Thymus (tissue), 11 donors: ENCODE data around the gene ATP13A2. TPM values are rescaled to one million over a fixed set of nuclear protein-coding genes. Genes with fewer than 3 reads are reported as not detected.
"Not testable (repeated sequence)": the region's sequence is repeated elsewhere in the genome, so short reads cannot be mapped to it uniquely, and the experiment has no call there.

ENCODE experiments used
- DNase-seq, 9 donors: peaks; one replicate each; pipeline ENCODE4 v3.0.0-alpha.2; 2013; ENCODE audit warnings: low spot score in 9 of 9, low read depth in 6 of 9, missing footprints in 1 of 9
- H3K27ac ChIP-seq, 2 donors: one replicate each; pipeline ENCODE4 v1.5.1; 2013; ENCODE audit warnings: control low read depth in 1 of 2, low read depth in 1 of 2, low read length in 1 of 2, mild to moderate bottlenecking in 1 of 2, moderate library complexity in 1 of 2
- H3K27me3 ChIP-seq, 2 donors: one replicate each; pipeline ENCODE4 v1.5.1; 2013; ENCODE audit warnings: low read length in 1 of 2; ENCODE audit not compliant: control insufficient read depth in 2 of 2, insufficient read depth in 1 of 2
- H3K36me3 ChIP-seq, 2 donors: one replicate each; pipeline ENCODE4 v1.5.1; 2013; ENCODE audit warnings: low read length in 1 of 2, mild to moderate bottlenecking in 1 of 2, moderate library complexity in 1 of 2; ENCODE audit not compliant: control insufficient read depth in 2 of 2, insufficient read depth in 2 of 2
- H3K4me1 ChIP-seq, 2 donors: one replicate each; pipeline ENCODE4 v1.5.1; 2013; ENCODE audit warnings: low read length in 2 of 2; ENCODE audit not compliant: control insufficient read depth in 2 of 2, insufficient read depth in 2 of 2
- H3K4me3 ChIP-seq, 2 donors: one replicate each; pipeline ENCODE4 v1.5.1; 2013; ENCODE audit warnings: low read length in 2 of 2, control low read depth in 1 of 2, mild to moderate bottlenecking in 1 of 2
- H3K9me3 ChIP-seq, 2 donors: one replicate each; pipeline ENCODE4 v1.5.1; 2013; ENCODE audit warnings: low read length in 1 of 2, mild to moderate bottlenecking in 1 of 2; ENCODE audit not compliant: control insufficient read depth in 2 of 2, insufficient read depth in 1 of 2
- WGBS: extraction: QIAGEN DNeasy Blood & Tissue Kit; methylation state at CpG from one replicate; pipeline ENCODE4 v1.1.7; 2013; 5-methylcytosine and 5-hydroxymethylcytosine counted together
- polyA plus RNA-seq: library from polyadenylated mRNA; stranded (reverse); fragments of 200-250 nt; gene quantifications from one replicate; pipeline ENCODE4 v1.2.3, GENCODE V29; 2013
- total RNA-seq: library from RNA; stranded (reverse); fragments of 120-200 nt; gene quantifications from one replicate; pipeline ENCODE4 v1.2.4, GENCODE V29; 2013
- donor health status: healthy.

Gene ATP13A2
- total and polyA plus RNA-seq, 2 donors: 9.3 to 18.3 TPM

GRCh38 chr1:16938351-16939321 lies 73.1 kb downstream of the ATP13A2 start:
- no peaks in the 10 kb centered on the region for H3K27me3 ChIP-seq
- peaks cover 10 to 52% of the 10 kb centered on the region in 2 donors for H3K36me3 ChIP-seq
- no peaks in the 10 kb centered on the region for H3K4me1 ChIP-seq
- no peaks in the 10 kb centered on the region for H3K9me3 ChIP-seq
- no peak overlapping the region for H3K27ac ChIP-seq
- 94% methylated on average over 51 of the region's 51 CpGs for WGBS
- H3K4me3 ChIP-seq: no peak overlapping the region
- DNase-seq: no peak

- peaks cover 6 to 42% of the 10 kb centered on the region in 2 donors for H3K36me3 ChIP-seq
- DNase-seq, H3K4me3 ChIP-seq, H3K27ac ChIP-seq, H3K27me3 ChIP-seq, H3K4me1 ChIP-seq, H3K9me3 ChIP-seq: not testable (repeated sequence)
- WGBS: 98% methylated on average over 16 of the region's 16 CpGs
These were observed 75.1 kb downstream of the ATP13A2 start for GRCh38 chr1:16936580-16936979.

Other genes with a start within 250 kb of the ATP13A2 start
- 17,380 TPM for gene RNU1-2, start 115.9 kb downstream of the ATP13A2 start, total RNA-seq
- not detected for gene RNU1-2, start 115.9 kb downstream of the ATP13A2 start, polyA plus RNA-seq
- gene CROCC, start 90.0 kb downstream of the ATP13A2 start, total RNA-seq: 9.4 TPM
- 97.1 TPM for gene CROCC, start 90.0 kb downstream of the ATP13A2 start, polyA plus RNA-seq
- 6.8 TPM for gene MFAP2, start 31.3 kb downstream of the ATP13A2 start, total RNA-seq
- gene MFAP2, start 31.3 kb downstream of the ATP13A2 start, polyA plus RNA-seq: 5.6 TPM
- gene SDHB, start 42.1 kb upstream of the ATP13A2 start, total RNA-seq: 122 TPM
- gene SDHB, start 42.1 kb upstream of the ATP13A2 start, polyA plus RNA-seq: 70.0 TPM
- 1.4 TPM for gene PADI2, start 107.5 kb upstream of the ATP13A2 start, total RNA-seq
- 3.6 TPM for gene PADI2, start 107.5 kb upstream of the ATP13A2 start, polyA plus RNA-seq
- 0.14 TPM for gene PADI1, start 193.2 kb upstream of the ATP13A2 start, total RNA-seq
- gene PADI1, start 193.2 kb upstream of the ATP13A2 start, polyA plus RNA-seq: 0.57 TPM
- gene PADI3, start 237.2 kb upstream of the ATP13A2 start, total RNA-seq: 0.09 TPM
- gene PADI3, start 237.2 kb upstream of the ATP13A2 start, polyA plus RNA-seq: 0.27 TPM